ENCODE results near the gene CLMP.

CLMP gene

GRCh38 chr11:123180574-123180973 lies 14.5 kb downstream of the CLMP start:
- Histone ChIP-seq H3K27me3 (ENCODE audit: control insufficient read depth, insufficient read depth, low read length) (no peaks in the 10 kb centered on the region), H3K4me1 (ENCODE audit: control insufficient read depth, insufficient read depth, low read length) (peaks cover 13% of the 10 kb centered on the region), H3K4me3 (ENCODE audit: low read length) (no peak overlapping the region), H3K9me3 (ENCODE audit: control insufficient read depth, insufficient read depth, low read length) (no peaks in the 10 kb centered on the region), H3K36me3 (ENCODE audit: control insufficient read depth, insufficient read depth, low read length) (no peaks in the 10 kb centered on the region), H3K27ac (ENCODE audit: low read length) (no peak overlapping the region)
- no peak for DNase-seq (ENCODE audit: low read depth, low spot score)
- no CpG with 5 or more reads among the region's 2 CpGs for WGBS (ENCODE audit: insufficient coverage, insufficient read length)

GRCh38 chr11:123180166-123180565 lies 14.9 kb downstream of the CLMP start:
- H3K27me3 ChIP-seq (ENCODE audit: control insufficient read depth, insufficient read depth, low read length): no peaks in the 10 kb centered on the region
- no CpG with 5 or more reads among the region's 5 CpGs for WGBS (ENCODE audit: insufficient coverage, insufficient read length)
- no peaks in the 10 kb centered on the region for H3K36me3 ChIP-seq (ENCODE audit: control insufficient read depth, insufficient read depth, low read length)
- no peak for DNase-seq (ENCODE audit: low read depth, low spot score)
- no peak overlapping the region for H3K27ac ChIP-seq (ENCODE audit: low read length)
- no peaks in the 10 kb centered on the region for H3K9me3 ChIP-seq (ENCODE audit: control insufficient read depth, insufficient read depth, low read length)
- H3K4me1 ChIP-seq (ENCODE audit: control insufficient read depth, insufficient read depth, low read length): peaks cover 10% of the 10 kb centered on the region
- H3K4me3 ChIP-seq (ENCODE audit: low read length): no peak overlapping the region

GRCh38 chr11:123179586-123179985 lies 15.5 kb downstream of the CLMP start:
- DNase-seq (ENCODE audit: low read depth, low spot score): no peak
- H3K4me1 ChIP-seq (ENCODE audit: control insufficient read depth, insufficient read depth, low read length): peaks cover 7% of the 10 kb centered on the region
- H3K9me3 ChIP-seq (ENCODE audit: control insufficient read depth, insufficient read depth, low read length): no peaks in the 10 kb centered on the region
- H3K4me3 ChIP-seq (ENCODE audit: low read length): no peak overlapping the region
- no CpG with 5 or more reads among the region's 2 CpGs for WGBS (ENCODE audit: insufficient coverage, insufficient read length)
- H3K27me3 ChIP-seq (ENCODE audit: control insufficient read depth, insufficient read depth, low read length): no peaks in the 10 kb centered on the region
- no peak overlapping the region for H3K27ac ChIP-seq (ENCODE audit: low read length)
- no peaks in the 10 kb centered on the region for H3K36me3 ChIP-seq (ENCODE audit: control insufficient read depth, insufficient read depth, low read length)

- WGBS (ENCODE audit: insufficient coverage, insufficient read length): no CpG with 5 or more reads among the region's 1 CpG
- Histone ChIP-seq H3K4me3 (ENCODE audit: low read length) (no peak overlapping the region), H3K9me3 (ENCODE audit: control insufficient read depth, insufficient read depth, low read length) (no peaks in the 10 kb centered on the region), H3K36me3 (ENCODE audit: control insufficient read depth, insufficient read depth, low read length) (no peaks in the 10 kb centered on the region), H3K27ac (ENCODE audit: low read length) (no peak overlapping the region), H3K4me1 (ENCODE audit: control insufficient read depth, insufficient read depth, low read length) (peaks cover 7% of the 10 kb centered on the region), H3K27me3 (ENCODE audit: control insufficient read depth, insufficient read depth, low read length) (no peaks in the 10 kb centered on the region)
- no peak for DNase-seq (ENCODE audit: low read depth, low spot score)
Observed at GRCh38 chr11:123178186-123178585, 16.9 kb downstream of the CLMP start.

- Histone ChIP-seq H3K36me3 (ENCODE audit: control insufficient read depth, insufficient read depth, low read length) (no peaks in the 10 kb centered on the region), H3K27me3 (ENCODE audit: control insufficient read depth, insufficient read depth, low read length) (no peaks in the 10 kb centered on the region), H3K9me3 (ENCODE audit: control insufficient read depth, insufficient read depth, low read length) (no peaks in the 10 kb centered on the region), H3K27ac (ENCODE audit: low read length) (no peak overlapping the region), H3K4me3 (ENCODE audit: low read length) (no peak overlapping the region), H3K4me1 (ENCODE audit: control insufficient read depth, insufficient read depth, low read length) (peaks cover 7% of the 10 kb centered on the region)
- WGBS (ENCODE audit: insufficient coverage, insufficient read length): no CpG with 5 or more reads among the region's 2 CpGs
- DNase-seq (ENCODE audit: low read depth, low spot score): no peak
Observed at GRCh38 chr11:123176785-123177184, 18.3 kb downstream of the CLMP start.

GRCh38 chr11:123174196-123175183 lies 20.6 kb downstream of the CLMP start:
- no peak overlapping the region for H3K27ac ChIP-seq (ENCODE audit: low read length)
- WGBS (ENCODE audit: insufficient coverage, insufficient read length): no CpG with 5 or more reads among the region's 7 CpGs
- no peaks in the 10 kb centered on the region for H3K27me3 ChIP-seq (ENCODE audit: control insufficient read depth, insufficient read depth, low read length)
- no peaks in the 10 kb centered on the region for H3K36me3 ChIP-seq (ENCODE audit: control insufficient read depth, insufficient read depth, low read length)
- no peak for DNase-seq (ENCODE audit: low read depth, low spot score)
- H3K9me3 ChIP-seq (ENCODE audit: control insufficient read depth, insufficient read depth, low read length): no peaks in the 10 kb centered on the region
- 0 out of 2 replicates have a peak, but pooled peaks cover 3% of the 10 kb centered on the region for H3K4me1 ChIP-seq (ENCODE audit: control insufficient read depth, insufficient read depth, low read length)
- no peak overlapping the region for H3K4me3 ChIP-seq (ENCODE audit: low read length)

- Histone ChIP-seq H3K27me3 (ENCODE audit: control insufficient read depth, insufficient read depth, low read length) (no peaks in the 10 kb centered on the region), H3K27ac (ENCODE audit: low read length) (no peak overlapping the region), H3K4me3 (ENCODE audit: low read length) (no peak overlapping the region), H3K36me3 (ENCODE audit: control insufficient read depth, insufficient read depth, low read length) (no peaks in the 10 kb centered on the region), H3K4me1 (ENCODE audit: control insufficient read depth, insufficient read depth, low read length) (0 out of 2 replicates have a peak, but pooled peaks cover 3% of the 10 kb centered on the region), H3K9me3 (ENCODE audit: control insufficient read depth, insufficient read depth, low read length) (no peaks in the 10 kb centered on the region)
- no CpG with 5 or more reads among the region's 3 CpGs for WGBS (ENCODE audit: insufficient coverage, insufficient read length)
- DNase-seq (ENCODE audit: low read depth, low spot score): no peak
Observed at GRCh38 chr11:123173856-123174186, 21.2 kb downstream of the CLMP start.

- 0 out of 2 replicates have a peak, but pooled peaks cover 3% of the 10 kb centered on the region for H3K4me1 ChIP-seq (ENCODE audit: control insufficient read depth, insufficient read depth, low read length)
- no peaks in the 10 kb centered on the region for H3K36me3 ChIP-seq (ENCODE audit: control insufficient read depth, insufficient read depth, low read length)
- no CpG with 5 or more reads among the region's 4 CpGs for WGBS (ENCODE audit: insufficient coverage, insufficient read length)
- H3K4me3 ChIP-seq (ENCODE audit: low read length): no peak overlapping the region
- no peaks in the 10 kb centered on the region for H3K9me3 ChIP-seq (ENCODE audit: control insufficient read depth, insufficient read depth, low read length)
- H3K27me3 ChIP-seq (ENCODE audit: control insufficient read depth, insufficient read depth, low read length): no peaks in the 10 kb centered on the region
- no peak overlapping the region for H3K27ac ChIP-seq (ENCODE audit: low read length)
- no peak for DNase-seq (ENCODE audit: low read depth, low spot score)
Observed at GRCh38 chr11:123173040-123173855, 21.8 kb downstream of the CLMP start.

GRCh38 chr11:123170929-123171328 lies 24.1 kb downstream of the CLMP start:
- H3K27me3 ChIP-seq (ENCODE audit: control insufficient read depth, insufficient read depth, low read length): no peaks in the 10 kb centered on the region
- H3K27ac ChIP-seq (ENCODE audit: low read length): no peak overlapping the region
- WGBS (ENCODE audit: insufficient coverage, insufficient read length): no CpG with 5 or more reads among the region's 3 CpGs
- no peaks in the 10 kb centered on the region for H3K36me3 ChIP-seq (ENCODE audit: control insufficient read depth, insufficient read depth, low read length)
- no peak for DNase-seq (ENCODE audit: low read depth, low spot score)
- H3K4me1 ChIP-seq (ENCODE audit: control insufficient read depth, insufficient read depth, low read length): no peaks in the 10 kb centered on the region; the same call in 1 of the 2 replicates
- H3K4me3 ChIP-seq (ENCODE audit: low read length): no peak overlapping the region
- no peaks in the 10 kb centered on the region for H3K9me3 ChIP-seq (ENCODE audit: control insufficient read depth, insufficient read depth, low read length)

GRCh38 chr11:123169821-123170220 lies 25.2 kb downstream of the CLMP start:
- Histone ChIP-seq H3K36me3 (ENCODE audit: control insufficient read depth, insufficient read depth, low read length) (no peaks in the 10 kb centered on the region), H3K27ac (ENCODE audit: low read length) (no peak overlapping the region), H3K9me3 (ENCODE audit: control insufficient read depth, insufficient read depth, low read length) (no peaks in the 10 kb centered on the region), H3K4me3 (ENCODE audit: low read length) (no peak overlapping the region), H3K27me3 (ENCODE audit: control insufficient read depth, insufficient read depth, low read length) (no peaks in the 10 kb centered on the region), H3K4me1 (ENCODE audit: control insufficient read depth, insufficient read depth, low read length) (no peaks in the 10 kb centered on the region; the same call in 1 of the 2 replicates)
- no peak for DNase-seq (ENCODE audit: low read depth, low spot score)
- no CpG with 5 or more reads among the region's 3 CpGs for WGBS (ENCODE audit: insufficient coverage, insufficient read length)
